Smooth muscle cell (in vitro differentiated cells): Measurements from ENCODE around the gene KDM2A. TPM values are rescaled to one million over a fixed set of nuclear protein-coding genes. Genes with fewer than 3 reads are reported as not detected.

Experiments used
- DNase-seq: peaks from one replicate; lab custom pipeline; 2025; ENCODE audit not compliant: unreplicated experiment; lab: John Stamatoyannopoulos, UW
- H2AFZ ChIP-seq: fragments of 200-600 bp; sonication (generic); 2 replicates; pipeline ENCODE4 v1.6.0; 2016; ENCODE audit warnings: antibody characterized with exemption, low read depth, mild to moderate bottlenecking
- H3F3A ChIP-seq: fragments of 200-600 bp; sonication (generic); 2 replicates; pipeline ENCODE4 v1.6.0; 2017; ENCODE audit warnings: antibody characterized with exemption, low read depth
- H3K27ac ChIP-seq: fragments of 200-600 bp; sonication (generic); 2 replicates; pipeline ENCODE4 v1.5.1; 2016; ENCODE audit warnings: low read depth, mild to moderate bottlenecking
- H3K27me3 ChIP-seq: fragments of 200-600 bp; sonication (generic); 2 replicates; pipeline ENCODE4 v1.6.1; 2016; ENCODE audit warnings: low read depth, mild to moderate bottlenecking
- H3K36me3 ChIP-seq: fragments of 200-600 bp; sonication (generic); 2 replicates; pipeline ENCODE4 v1.5.1; 2016; ENCODE audit warnings: low read depth
- H3K4me1 ChIP-seq: fragments of 200-600 bp; sonication (generic); 2 replicates; pipeline ENCODE4 v1.5.1; 2016; ENCODE audit warnings: low read depth
- H3K4me2 ChIP-seq: fragments of 200-600 bp; sonication (generic); 2 replicates; pipeline ENCODE4 v1.6.0; 2016; ENCODE audit warnings: mild to moderate bottlenecking
- H3K4me3 ChIP-seq: fragments of 200-600 bp; sonication (generic); 2 replicates; pipeline ENCODE4 v1.5.1; 2016; ENCODE audit warnings: mild to moderate bottlenecking
- H3K79me2 ChIP-seq: fragments of 200-600 bp; sonication (generic); 2 replicates; pipeline ENCODE4 v1.6.0; 2016; ENCODE audit warnings: low read depth, mild to moderate bottlenecking
- H3K9ac ChIP-seq: fragments of 200-600 bp; sonication (generic); 2 replicates; pipeline ENCODE4 v1.6.0; 2016; ENCODE audit warnings: low read depth
- H3K9me3 ChIP-seq: fragments of 200-600 bp; sonication (generic); replicated peaks from 2 replicates; pipeline ENCODE4 v1.5.1; 2016; ENCODE audit warnings: low read depth
- H4K20me1 ChIP-seq: fragments of 200-600 bp; sonication (generic); 2 replicates; pipeline ENCODE4 v1.6.0; 2016; ENCODE audit warnings: low read depth
- WGBS: methylation state at CpG from one replicate; pipeline ENCODE4 v1.1.7; 2016; ENCODE audit warnings: low lambda C conversion rate; 5-methylcytosine and 5-hydroxymethylcytosine counted together
- polyA plus RNA-seq: library from polyadenylated mRNA; unstranded; fragments of >200 nt; fragmentation: Nextera tagmentation; extraction: Ambion mirVana; gene quantifications from 2 replicates; pipeline ENCODE4 v1.2.1, GENCODE V29; 2016
- total RNA-seq: library from RNA; depleted of rRNA; stranded (reverse); fragments of >200 nt; gene quantifications from 2 replicates; pipeline ENCODE4 v1.2.3, GENCODE V29; 2014
- TF ChIP-seq, protein P1 (sequence below): fragments of 200-600 bp; sonication (generic); IDR thresholded peaks from 2 replicates; pipeline ENCODE4 v1.5.1; 2017; ENCODE audit warnings: borderline replicate concordance, mild to moderate bottlenecking, antibody characterized with exemption; ENCODE audit not compliant: insufficient read depth, poor library complexity, severe bottlenecking

KDM2A gene
- total and polyA plus RNA-seq, 2 experiments from 2014 or later: 18.9 to 44.9 TPM

DNA sequence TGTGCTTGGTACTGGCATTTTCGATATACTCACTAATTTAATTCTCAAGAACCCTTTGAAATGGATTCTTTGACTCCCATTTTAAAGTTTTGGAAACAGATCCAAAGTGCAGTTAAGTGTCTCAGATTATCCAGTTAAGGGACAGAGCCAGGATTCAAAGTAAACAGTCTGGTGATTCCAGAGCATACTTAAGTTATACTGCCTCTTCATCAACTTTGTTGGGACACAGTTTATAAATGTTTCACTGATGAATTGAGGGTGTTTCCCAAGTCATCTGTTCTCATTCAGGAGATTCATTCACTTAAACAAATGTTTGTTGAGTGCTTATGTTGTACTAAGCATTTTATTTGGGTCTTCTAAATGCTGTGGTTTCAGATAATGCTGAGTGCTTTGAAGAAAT is 17.1 kb downstream of the KDM2A start:
- WGBS: 83% methylated on average over 1 of the region's 1 CpG
- H4K20me1 ChIP-seq: peaks cover 100% of the 10 kb centered on the region
- no peak for DNase-seq

DNA sequence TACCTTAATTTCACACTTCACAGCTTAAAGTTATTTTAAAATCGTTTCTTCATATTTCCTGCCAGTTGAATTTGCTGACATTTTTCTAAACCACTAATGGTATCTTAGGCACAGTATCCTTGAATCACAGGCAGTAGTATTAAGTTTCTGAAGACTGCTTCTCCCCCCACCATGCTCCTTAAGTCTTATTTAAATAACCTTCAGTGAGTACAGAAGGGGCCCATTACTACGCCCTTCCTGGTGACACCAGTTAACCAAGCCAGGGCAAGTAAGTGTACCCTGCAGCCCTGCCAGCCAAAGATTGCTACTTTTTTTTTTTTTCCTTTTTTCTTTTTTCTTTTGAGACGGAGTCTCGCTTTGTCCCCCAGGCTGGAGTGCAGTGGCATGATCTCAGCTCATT is 19.9 kb downstream of the KDM2A start:
- TF ChIP-seq, protein P1, sequence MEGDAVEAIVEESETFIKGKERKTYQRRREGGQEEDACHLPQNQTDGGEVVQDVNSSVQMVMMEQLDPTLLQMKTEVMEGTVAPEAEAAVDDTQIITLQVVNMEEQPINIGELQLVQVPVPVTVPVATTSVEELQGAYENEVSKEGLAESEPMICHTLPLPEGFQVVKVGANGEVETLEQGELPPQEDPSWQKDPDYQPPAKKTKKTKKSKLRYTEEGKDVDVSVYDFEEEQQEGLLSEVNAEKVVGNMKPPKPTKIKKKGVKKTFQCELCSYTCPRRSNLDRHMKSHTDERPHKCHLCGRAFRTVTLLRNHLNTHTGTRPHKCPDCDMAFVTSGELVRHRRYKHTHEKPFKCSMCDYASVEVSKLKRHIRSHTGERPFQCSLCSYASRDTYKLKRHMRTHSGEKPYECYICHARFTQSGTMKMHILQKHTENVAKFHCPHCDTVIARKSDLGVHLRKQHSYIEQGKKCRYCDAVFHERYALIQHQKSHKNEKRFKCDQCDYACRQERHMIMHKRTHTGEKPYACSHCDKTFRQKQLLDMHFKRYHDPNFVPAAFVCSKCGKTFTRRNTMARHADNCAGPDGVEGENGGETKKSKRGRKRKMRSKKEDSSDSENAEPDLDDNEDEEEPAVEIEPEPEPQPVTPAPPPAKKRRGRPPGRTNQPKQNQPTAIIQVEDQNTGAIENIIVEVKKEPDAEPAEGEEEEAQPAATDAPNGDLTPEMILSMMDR: no peak
- H3K4me2 ChIP-seq: no peak overlapping the region
- no peaks in the 10 kb centered on the region for H3K4me1 ChIP-seq
- H3K27ac ChIP-seq: no peak overlapping the region
- H3K9ac ChIP-seq: no peak overlapping the region
- H3F3A ChIP-seq: no peaks in the 10 kb centered on the region
- H3K9me3 ChIP-seq: no peaks in the 10 kb centered on the region
- no peaks in the 10 kb centered on the region for H3K27me3 ChIP-seq
- peaks cover 99% of the 10 kb centered on the region for H4K20me1 ChIP-seq
- H2AFZ ChIP-seq: no peak overlapping the region
- H3K36me3 ChIP-seq: peaks cover 21% of the 10 kb centered on the region
- H3K79me2 ChIP-seq: peaks cover 96% of the 10 kb centered on the region
- H3K4me3 ChIP-seq: no peak overlapping the region
- DNase-seq: no peak
- WGBS: 94% methylated on average over 2 of the region's 4 CpGs

More for the DNA sequence above, 17.1 kb downstream of the KDM2A start:
- H3K4me1 ChIP-seq: no peaks in the 10 kb centered on the region
- H3K79me2 ChIP-seq: peaks cover 99% of the 10 kb centered on the region
- no peaks in the 10 kb centered on the region for H3K9me3 ChIP-seq
- H3K27ac ChIP-seq: no peak overlapping the region
- TF ChIP-seq, protein P1: no peak
- H3F3A ChIP-seq: no peaks in the 10 kb centered on the region
- H3K36me3 ChIP-seq: peaks cover 21% of the 10 kb centered on the region
- no peak overlapping the region for H3K4me2 ChIP-seq
- no peak overlapping the region for H3K4me3 ChIP-seq
- no peak overlapping the region for H2AFZ ChIP-seq
- H3K9ac ChIP-seq: no peak overlapping the region
- no peaks in the 10 kb centered on the region for H3K27me3 ChIP-seq

DNA sequence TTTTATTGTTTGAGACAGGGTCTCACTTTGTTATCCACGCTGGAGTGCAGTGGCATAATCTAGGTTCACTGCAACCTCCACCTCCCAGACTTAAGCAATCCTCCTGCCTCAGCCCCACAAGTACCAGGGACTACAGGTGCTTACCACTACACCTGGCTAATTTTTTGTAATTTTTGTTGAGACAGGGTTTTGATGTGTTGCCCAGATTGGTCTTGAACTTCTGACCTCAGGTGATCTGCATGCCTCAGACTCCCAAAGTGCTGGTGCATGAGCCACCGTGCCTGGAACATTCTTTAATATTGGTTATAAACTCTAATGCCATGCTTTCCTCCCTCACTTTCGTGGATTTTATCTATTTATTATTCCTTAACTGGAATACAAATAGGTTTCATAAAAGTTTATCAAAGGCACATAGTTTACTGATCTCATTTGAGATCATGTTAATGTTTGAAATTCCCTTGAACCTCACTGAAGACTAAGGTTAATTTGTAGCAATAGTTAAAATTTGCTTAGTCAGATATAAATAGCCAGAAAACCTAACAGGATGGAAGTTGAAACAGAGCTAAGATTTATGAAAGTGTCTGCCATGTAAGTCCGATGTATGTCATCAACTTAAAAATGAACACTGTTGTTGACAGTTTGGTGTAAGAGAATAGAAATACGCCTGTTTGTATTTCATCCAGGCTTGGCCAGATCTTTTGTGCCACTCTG is 27.6 kb downstream of the KDM2A start:
- Histone ChIP-seq H3K4me2 (no peak overlapping the region), H3K9ac (no peak overlapping the region), H3K4me3 (no peak overlapping the region), H3F3A (peaks cover 3% of the 10 kb centered on the region), H3K4me1 (no peaks in the 10 kb centered on the region), H3K27ac (no peak overlapping the region), H4K20me1 (peaks cover 99% of the 10 kb centered on the region), H3K9me3 (no peaks in the 10 kb centered on the region), H3K36me3 (peaks cover 14% of the 10 kb centered on the region), H3K79me2 (peaks cover 97% of the 10 kb centered on the region), H3K27me3 (no peaks in the 10 kb centered on the region), H2AFZ (no peak overlapping the region)
- WGBS: 97% methylated on average over 5 of the region's 5 CpGs
- DNase-seq: no peak
- TF ChIP-seq, protein P1: no peak

DNA sequence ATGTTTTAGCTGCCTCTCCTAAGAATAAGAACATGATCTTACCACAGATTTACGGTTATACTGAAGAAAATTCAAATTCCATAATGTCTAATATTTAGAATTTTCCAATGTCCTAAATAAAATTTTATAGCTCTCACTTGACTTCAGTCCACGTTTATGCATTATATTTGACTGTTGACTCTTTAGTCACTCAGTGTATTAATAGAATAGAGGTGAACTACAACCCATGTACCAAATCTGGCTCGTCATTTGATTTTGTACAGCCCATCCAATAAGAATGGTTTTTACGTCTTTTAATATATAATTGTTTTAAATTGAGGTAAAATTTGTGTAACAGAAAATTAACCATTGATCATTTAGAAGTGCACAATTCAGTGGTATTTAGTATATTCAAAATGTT is 34.9 kb downstream of the KDM2A start:
- H3K27ac ChIP-seq: no peak overlapping the region
- H2AFZ ChIP-seq: no peak overlapping the region
- peaks cover 97% of the 10 kb centered on the region for H3K79me2 ChIP-seq
- H3K36me3 ChIP-seq: peaks cover 10% of the 10 kb centered on the region
- H3K27me3 ChIP-seq: no peaks in the 10 kb centered on the region
- H3K4me3 ChIP-seq: no peak overlapping the region
- no peak overlapping the region for H3K9ac ChIP-seq
- H4K20me1 ChIP-seq: peaks cover 92% of the 10 kb centered on the region
- no peaks in the 10 kb centered on the region for H3K9me3 ChIP-seq
- peaks cover 3% of the 10 kb centered on the region for H3F3A ChIP-seq
- H3K4me1 ChIP-seq: no peaks in the 10 kb centered on the region
- no peak for DNase-seq
- no peak overlapping the region for H3K4me2 ChIP-seq
- WGBS: 95% methylated on average over 4 of the region's 4 CpGs
- TF ChIP-seq, protein P1: no peak
